Right ventricle myocardium inferior (tissue), 1 donor: Measurements from ENCODE around the gene TBL1X. TPM values are rescaled to one million over a fixed set of nuclear protein-coding genes. Genes with fewer than 3 reads are reported as not detected.
"Not testable (repeated sequence)": the region's sequence is repeated elsewhere in the genome, so short reads cannot be mapped to it uniquely, and the experiment has no call there.

ENCODE experiments used
- ATAC-seq: fragments of 200-7000 bp; cut with Tn5 transposase; one replicate; pipeline ENCODE4 v1.9.1; 2020; ENCODE audit warnings: mild to moderate bottlenecking, moderate library complexity
- DNase-seq: peaks from one replicate; pipeline ENCODE4 v3.0.0; 2021; ENCODE audit errors: missing footprints
- intact Hi-C: fragments of 100-400 bp; cut with DNase I; formaldehyde crosslinking; loops from one replicate; pipeline ENCODE4 v1.11.0; 2022
- total RNA-seq: library from RNA; stranded (reverse); fragmentation: NEBNext Ultra II Directional; extraction: Animal tissue kit (Norgen Biotek cat#: 25700); gene quantifications from one replicate; pipeline ENCODE4 v1.2.1, GENCODE V29; 2021
- donor health status: DM: no; HTN: yes; CAD: no; lungs with severe emphysema.

TBL1X gene
- total RNA-seq, 1 donor from 2014 or later, result 10.6 TPM

DNA sequence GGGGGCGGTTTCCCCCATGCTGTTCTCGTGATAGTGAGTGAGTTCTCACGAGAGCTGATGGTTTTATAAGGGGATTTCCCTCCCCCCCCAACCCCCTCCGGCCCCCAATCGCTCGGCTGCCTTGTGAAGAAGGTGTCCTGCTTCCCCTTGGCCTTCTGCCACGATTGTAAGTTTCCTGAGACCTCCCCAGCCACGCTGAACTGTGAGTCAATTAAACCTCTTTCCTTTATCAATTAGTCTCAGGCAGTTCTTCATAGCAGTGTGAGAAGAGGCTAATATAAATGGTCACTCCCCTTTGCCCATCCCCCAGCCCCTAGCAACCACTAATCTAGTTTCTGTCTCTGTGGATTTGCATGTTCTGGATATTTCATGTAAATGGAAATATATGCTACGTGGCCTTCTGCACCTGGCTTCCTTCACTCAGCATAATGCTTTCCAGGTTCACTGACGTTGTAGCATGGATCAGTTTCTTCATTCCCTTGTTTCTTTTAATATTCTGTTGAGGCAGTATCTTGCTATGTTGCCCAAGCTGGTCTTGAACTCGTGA, 284.4 kb downstream of the TBL1X start:
- ATAC-seq (no peak), DNase-seq (no peak)
- intact Hi-C loops, result no loop called here

DNA sequence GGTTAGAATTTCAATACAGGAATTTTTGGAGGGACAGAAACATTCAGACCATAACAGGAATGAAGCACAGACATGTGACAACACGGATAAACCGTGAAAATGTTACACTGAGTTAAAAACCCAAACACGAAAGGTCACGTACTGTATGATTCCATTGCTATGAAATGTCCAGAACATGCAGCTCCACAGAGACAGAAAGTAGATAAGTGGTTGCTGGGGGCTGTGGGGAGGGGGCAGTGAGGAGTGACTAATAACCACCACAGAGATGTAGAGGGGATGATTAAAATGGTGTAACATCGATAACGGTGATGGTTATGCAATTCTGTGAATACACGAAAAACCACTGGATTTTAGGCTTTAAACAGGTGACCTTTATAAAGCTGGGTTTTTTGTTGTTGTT, 292.5 kb downstream of the TBL1X start:
- DNase-seq (no peak), ATAC-seq (no peak)
- intact Hi-C loops, result no loop called here

DNA sequence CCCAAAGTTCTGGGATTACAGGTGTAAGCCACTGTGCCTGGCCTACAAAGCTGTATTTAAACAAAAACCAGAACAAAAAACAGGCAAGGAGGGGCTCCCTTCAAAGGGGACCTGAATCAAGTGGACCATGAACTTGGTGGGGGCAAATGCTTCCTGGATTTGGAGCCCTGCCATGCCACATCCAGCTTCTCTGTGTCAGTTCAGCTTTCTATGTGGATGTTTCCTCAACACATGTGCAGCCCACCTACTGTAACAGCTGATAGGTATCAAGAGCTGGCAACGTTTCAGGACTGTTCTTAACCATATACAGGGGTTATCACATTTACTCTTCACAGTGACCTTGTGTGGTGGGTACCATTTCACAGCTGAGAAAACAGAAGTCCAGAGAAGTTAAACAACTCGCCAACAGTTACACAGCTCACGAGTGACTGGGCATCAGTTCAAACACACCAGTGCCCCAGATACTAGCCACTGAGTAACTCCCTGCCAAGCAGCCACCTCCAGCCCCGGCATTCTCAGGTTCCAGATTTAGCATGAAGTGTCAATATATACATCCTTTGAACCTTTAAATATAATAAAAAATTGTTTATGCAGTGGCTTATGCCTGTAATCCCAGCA, 293.3 kb downstream of the TBL1X start:
- DNase-seq, result no peak
- intact Hi-C loops, result no loop called here
- ATAC-seq, result no peak

- no peak for DNase-seq
- no peak for ATAC-seq
- intact Hi-C loops, result no loop called here
These were observed 294.5 kb downstream of the TBL1X start for GRCh38 chrX:9759337-9759736.

GRCh38 chrX:9765072-9765736, 300.3 kb downstream of the TBL1X start:
- no peak for ATAC-seq
- intact Hi-C loops, result no loop called here
- DNase-seq, result no peak

GRCh38 chrX:9765737-9766097, 300.9 kb downstream of the TBL1X start, which contains the start of gene GPR143:
GPR143 (minus strand) TSS chrX:9765847; CDS start chrX:9765817, 30 bp downstream.
- ATAC-seq, result no peak
- no peak for DNase-seq
- intact Hi-C loops, result no loop called here

DNA sequence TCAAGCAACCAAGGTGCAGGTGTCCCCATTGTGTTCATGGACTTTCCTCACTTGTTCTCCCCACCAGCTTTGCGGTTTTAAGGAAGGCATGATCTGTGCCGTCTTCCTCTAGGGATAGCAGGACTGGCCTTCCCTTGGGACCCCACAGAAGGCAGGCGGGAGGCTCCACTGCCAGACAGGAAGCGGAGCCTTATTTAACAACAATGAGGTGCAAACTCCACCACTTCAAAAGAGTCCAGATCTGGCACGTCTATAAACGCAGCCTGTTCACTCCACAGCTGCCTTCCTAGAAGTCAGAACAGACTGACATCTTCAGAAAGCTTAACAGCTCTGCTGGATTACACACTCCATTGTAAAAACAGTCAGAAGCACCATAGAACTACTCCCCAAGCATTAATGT, 302.5 kb downstream of the TBL1X start:
- ATAC-seq (no peak), DNase-seq (no peak)
- intact Hi-C loops, result no loop called here

DNA sequence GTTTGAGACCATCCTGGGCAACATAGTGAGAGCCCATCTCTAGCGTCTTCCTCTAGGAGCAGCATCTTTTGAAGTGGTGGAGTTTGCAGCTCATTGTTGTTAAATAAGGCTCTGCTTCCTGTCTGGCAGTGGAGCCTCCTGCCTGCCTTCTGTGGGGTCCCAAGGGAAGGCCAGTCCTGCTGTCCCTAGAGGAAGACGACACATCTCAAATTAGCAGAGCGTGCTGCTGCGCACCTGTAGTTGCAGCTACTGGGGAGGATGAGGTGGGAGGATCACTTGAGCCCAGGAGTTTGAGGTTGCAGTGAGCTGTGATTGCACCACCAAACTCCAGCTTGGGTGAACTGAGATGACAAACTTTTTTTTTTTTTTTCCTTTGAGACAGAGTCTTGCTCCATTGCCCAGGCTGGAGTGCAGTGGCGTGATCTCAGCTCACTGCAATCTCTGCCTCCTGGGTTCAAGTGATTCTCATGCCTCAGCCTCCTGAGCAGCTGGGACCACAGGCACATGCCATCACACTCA, 303.5 kb downstream of the TBL1X start:
- intact Hi-C loops, DNase-seq, ATAC-seq: not testable (repeated sequence)

DNA sequence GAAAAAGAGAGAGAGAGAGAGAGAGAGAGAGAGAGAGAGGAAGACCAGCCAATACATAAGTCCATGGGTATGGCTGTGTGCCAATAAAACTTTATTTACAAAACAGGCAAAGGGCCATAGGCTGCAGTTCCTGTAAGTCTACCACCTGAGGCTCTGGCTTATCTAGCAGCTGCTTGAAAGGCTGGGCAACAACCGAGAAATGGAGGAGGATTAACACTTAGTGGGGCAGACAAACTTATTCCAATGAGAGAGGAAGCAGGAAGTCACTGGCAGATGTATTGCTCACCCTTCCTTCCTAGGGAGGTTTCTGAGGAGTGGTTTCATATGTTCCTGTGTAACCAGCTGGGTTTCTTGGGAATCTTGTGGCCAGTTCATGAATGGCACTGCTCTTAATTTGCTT, 305.5 kb downstream of the TBL1X start:
- no peak for ATAC-seq
- DNase-seq, result no peak
- intact Hi-C loops, result no loop called here

DNA sequence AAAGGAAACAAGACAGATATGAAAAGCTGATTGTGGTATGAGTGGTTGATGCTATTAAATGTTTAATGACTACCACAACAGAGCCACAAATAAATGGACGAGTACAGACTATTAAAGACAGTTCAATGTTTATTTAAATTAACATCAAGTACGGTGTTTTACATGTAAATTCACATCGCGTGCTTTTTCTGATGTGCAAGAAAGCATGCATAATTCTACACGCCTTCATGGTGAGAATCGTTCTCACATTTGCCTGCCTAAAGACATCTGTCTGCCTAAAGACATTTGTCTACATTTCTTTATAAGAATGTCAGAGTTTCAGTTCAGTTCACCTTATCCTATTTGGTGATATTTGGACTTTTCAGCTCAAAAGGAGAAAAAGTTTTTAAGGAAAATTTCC, 308.1 kb downstream of the TBL1X start:
- intact Hi-C loops, result no loop called here
- ATAC-seq (no peak), DNase-seq (no peak)

DNA sequence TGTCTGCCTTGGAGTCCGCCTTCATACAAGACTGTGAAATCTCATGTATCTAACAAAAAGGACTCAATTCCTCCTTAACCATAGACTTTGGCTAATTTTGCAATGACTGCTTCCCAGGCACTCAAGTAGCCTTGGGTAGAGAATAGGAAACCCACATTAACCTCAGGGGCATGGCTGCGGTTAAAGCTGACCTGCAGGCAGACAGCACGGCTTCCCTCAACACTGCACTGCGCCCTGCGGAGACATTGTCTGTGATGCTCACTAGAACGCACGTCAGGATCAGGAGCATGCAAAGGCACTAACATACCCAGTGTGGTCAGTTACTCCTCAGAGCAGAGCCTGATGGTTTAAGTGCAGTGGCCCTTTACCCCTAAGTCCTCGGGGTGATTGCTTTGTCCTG, 311.1 kb downstream of the TBL1X start:
- intact Hi-C loops, result no loop called here
- no peak for ATAC-seq
- no peak for DNase-seq

GRCh38 chrX:9781941-9782340, 317.1 kb downstream of the TBL1X start:
- intact Hi-C loops, result no loop called here
- ATAC-seq, result no peak

DNA sequence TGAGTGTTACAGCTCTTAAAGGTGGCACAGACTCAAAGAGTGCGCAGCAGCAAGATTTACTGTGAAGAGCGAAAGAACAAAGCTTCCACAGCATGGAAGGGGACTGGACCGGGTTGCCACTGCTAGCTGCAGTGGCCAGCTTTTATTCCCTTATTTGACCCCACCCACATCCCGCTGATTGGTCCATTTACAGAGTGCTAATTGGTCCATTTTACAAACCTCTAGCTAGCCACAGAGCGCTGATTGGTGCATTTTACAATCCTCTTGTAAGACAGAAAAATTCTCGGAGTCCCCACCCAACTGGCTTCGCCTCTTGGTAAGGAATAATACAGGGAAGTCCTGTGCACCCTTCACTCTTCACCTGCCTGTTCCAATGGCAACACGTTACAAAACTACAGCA, 319.5 kb downstream of the TBL1X start:
- intact Hi-C loops, result no loop called here
- no peak for ATAC-seq
- no peak for DNase-seq

More at GRCh38 chrX:9781941-9782340, 317.1 kb downstream of the TBL1X start:
- DNase-seq, result no peak

- DNase-seq (no peak), ATAC-seq (no peak)
- intact Hi-C loops, result no loop called here
These were observed 320.5 kb downstream of the TBL1X start for GRCh38 chrX:9785254-9785943.

GRCh38 chrX:9785944-9786797, 321.3 kb downstream of the TBL1X start, which contains the start of gene SHROOM2:
SHROOM2 (plus strand) TSS chrX:9786429; CDS start chrX:9786546, 117 bp downstream.
- intact Hi-C loops, result no loop called here
- no peak for DNase-seq
- ATAC-seq, result no peak

DNA sequence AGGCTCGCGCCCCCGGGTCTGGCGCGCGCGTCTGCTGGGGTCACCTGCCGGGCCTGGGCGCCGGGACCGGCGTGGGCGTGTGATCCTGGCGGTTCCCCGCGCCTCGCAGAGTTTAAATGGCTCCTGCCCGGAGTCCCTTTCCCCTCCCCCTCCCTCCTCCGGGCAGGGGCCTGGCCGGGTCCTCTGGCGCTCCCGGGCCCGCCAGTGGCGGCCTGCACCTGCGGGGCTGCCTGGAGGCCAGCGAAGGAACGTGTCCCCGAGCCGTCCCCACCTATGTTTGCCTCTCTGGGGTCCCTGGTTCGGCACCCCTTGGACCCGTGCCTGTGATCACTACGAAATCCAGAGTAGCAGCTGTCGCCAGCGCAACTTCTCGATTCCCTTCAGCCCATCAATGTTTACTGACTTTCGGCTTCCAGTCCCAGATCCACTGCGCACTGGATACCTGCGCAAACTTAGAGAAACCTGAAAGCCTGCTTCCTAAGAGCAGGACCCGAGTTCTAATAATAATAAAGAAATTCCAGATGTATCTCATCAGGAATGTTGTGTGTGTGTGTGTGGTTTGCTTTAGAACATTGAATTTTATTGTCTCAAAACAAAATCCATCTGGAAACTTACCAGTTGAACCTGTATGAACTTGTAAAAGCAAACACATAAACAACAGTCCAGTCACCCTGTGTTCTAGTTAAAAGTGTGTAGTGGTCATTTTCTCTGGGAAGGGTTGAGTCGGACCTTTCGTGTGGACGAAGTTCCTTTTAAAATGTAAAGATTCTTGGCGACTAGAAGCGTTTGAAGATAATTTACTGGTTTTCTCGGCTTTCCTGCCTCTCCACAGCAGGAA, 322.2 kb downstream of the TBL1X start:
- ATAC-seq (no peak), DNase-seq (no peak)
- intact Hi-C loops, result no loop called here

DNA sequence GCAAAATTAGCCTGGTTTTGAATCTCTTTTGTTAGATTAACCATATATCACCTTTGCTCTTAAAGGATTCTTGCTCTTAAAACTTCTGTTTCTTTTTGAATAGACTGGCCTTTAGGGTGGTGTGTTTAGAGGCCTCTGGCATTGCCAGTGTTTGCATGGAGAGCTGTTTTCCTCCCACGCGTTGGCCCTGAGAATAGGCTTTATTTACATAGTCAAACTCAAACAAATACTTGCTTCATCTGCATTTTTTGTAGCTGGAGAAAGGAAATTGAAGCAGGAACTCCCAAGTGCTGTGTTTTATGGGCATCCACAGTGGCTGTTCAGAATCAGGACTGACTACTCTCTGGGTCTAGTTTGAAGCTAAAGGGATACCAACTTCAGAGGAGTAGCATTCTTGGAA, 324.1 kb downstream of the TBL1X start:
- ATAC-seq (no peak), DNase-seq (no peak)
- intact Hi-C loops, result no loop called here

DNA sequence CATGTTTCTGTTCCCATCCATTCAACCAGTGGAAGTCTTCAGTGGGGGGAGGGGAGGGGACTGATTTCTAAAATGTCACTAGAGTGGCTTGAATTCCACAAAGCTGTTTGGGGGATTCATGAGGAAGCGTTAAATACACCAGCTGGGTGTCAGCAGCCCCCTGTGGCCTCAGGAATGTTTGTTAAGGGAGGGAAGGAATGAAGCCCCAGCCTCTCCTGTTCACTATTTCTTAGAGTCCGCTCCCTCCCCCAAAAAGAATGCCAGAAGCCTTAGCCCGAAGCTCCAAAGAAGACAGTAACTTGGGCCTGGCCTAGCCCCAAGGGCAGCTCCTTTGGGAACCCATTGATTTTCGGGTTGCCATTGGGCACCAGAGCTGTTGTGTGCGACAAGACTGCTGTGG, 324.7 kb downstream of the TBL1X start:
- DNase-seq (no peak), ATAC-seq (no peak)
- intact Hi-C loops, result no loop called here
